ENCODE results near the gene STK16.
"Not testable (repeated sequence)": the region's sequence is repeated elsewhere in the genome, so short reads cannot be mapped to it uniquely, and the experiment has no call there.

Gene STK16

GRCh38 chr2:219272356-219272755, 27.1 kb downstream of the STK16 start:
- DNase-seq: no peak

GRCh38 chr2:219272995-219273394, 27.7 kb downstream of the STK16 start:
- no peak for DNase-seq

- no peak for DNase-seq
These were observed 28.7 kb downstream of the STK16 start for GRCh38 chr2:219273937-219274336.

GRCh38 chr2:219274361-219274921, 29.2 kb downstream of the STK16 start:
- no peak for DNase-seq

- peak; percentile 63 for DNase-seq
These were observed 32.7 kb downstream of the STK16 start for GRCh38 chr2:219277703-219278654.

GRCh38 chr2:219278655-219279150, 33.4 kb downstream of the STK16 start:
- DNase-seq: no peak

GRCh38 chr2:219279151-219279915, 34.1 kb downstream of the STK16 start, which contains the start of gene DNAJB2:
Gene DNAJB2 (plus strand): TSS chr2:219279366. CDS start chr2:219279834, 468 bp downstream.
- peak; percentile 100 for DNase-seq

GRCh38 chr2:219279916-219280516, 34.7 kb downstream of the STK16 start:
- no peak for DNase-seq

- DNase-seq: no peak
These were observed 35.4 kb downstream of the STK16 start for GRCh38 chr2:219280651-219281050.

- DNase-seq: no peak
These were observed 36.3 kb downstream of the STK16 start for GRCh38 chr2:219281588-219281987.

- no peak for DNase-seq
These were observed 37.1 kb downstream of the STK16 start for GRCh38 chr2:219282375-219282774.

- DNase-seq: no peak
These were observed 37.8 kb downstream of the STK16 start for GRCh38 chr2:219282943-219283581.

- DNase-seq: no peak
These were observed 39.5 kb downstream of the STK16 start for GRCh38 chr2:219284501-219285372.

GRCh38 chr2:219285373-219285735, 40.1 kb downstream of the STK16 start:
- no peak for DNase-seq

- no peak for DNase-seq
These were observed 40.7 kb downstream of the STK16 start for GRCh38 chr2:219285894-219286425.

- DNase-seq: no peak
These were observed 41.3 kb downstream of the STK16 start for GRCh38 chr2:219286436-219287115.

- DNase-seq: not testable (repeated sequence)
These were observed 41.8 kb downstream of the STK16 start for GRCh38 chr2:219287116-219287440.

GRCh38 chr2:219287580-219288265, 42.4 kb downstream of the STK16 start:
- DNase-seq: no peak

GRCh38 chr2:219289195-219289536, 43.9 kb downstream of the STK16 start:
- DNase-seq: no peak

All from stimulated activated naive CD4-positive, alpha-beta T cell treated with Interleukin-2 at 50 U/mL for 16 hours (primary cell).